Measurements from ENCODE around the gene ZNF396. TPM values are rescaled to one million over a fixed set of nuclear protein-coding genes. Genes with fewer than 3 reads are reported as not detected.

The ZNF396 gene
- total and polyA plus RNA-seq, 2 donors from 2014 or later, result 4.7 to 6.5 TPM

DNA sequence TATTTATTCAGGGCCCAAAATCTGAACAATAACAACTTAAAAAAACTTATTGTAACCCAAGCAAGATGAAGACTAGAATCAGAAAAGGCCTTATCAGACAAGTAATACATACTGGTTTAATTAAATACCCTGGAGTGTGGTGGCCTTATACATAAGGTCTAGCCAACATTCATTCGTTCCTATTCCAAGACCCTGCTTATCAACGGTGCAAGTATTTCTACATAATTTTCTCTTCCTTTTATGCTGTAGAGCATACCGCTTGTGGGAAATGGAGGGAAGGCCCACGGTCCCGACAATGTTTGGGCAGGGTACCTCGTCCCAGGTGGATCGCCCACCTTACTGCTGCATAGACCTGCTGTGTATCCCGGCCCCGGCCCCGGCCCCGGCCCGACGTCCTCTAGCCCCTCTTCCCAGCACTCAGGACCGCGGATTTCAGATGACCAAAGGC, 33.6 kb downstream of the ZNF396 start:
- H3K27ac ChIP-seq (ENCODE audit: low read depth in 2 of 2, low read length in 2 of 2), result peak overlapping the region; percentile 99
- TF ChIP-seq, protein P1, sequence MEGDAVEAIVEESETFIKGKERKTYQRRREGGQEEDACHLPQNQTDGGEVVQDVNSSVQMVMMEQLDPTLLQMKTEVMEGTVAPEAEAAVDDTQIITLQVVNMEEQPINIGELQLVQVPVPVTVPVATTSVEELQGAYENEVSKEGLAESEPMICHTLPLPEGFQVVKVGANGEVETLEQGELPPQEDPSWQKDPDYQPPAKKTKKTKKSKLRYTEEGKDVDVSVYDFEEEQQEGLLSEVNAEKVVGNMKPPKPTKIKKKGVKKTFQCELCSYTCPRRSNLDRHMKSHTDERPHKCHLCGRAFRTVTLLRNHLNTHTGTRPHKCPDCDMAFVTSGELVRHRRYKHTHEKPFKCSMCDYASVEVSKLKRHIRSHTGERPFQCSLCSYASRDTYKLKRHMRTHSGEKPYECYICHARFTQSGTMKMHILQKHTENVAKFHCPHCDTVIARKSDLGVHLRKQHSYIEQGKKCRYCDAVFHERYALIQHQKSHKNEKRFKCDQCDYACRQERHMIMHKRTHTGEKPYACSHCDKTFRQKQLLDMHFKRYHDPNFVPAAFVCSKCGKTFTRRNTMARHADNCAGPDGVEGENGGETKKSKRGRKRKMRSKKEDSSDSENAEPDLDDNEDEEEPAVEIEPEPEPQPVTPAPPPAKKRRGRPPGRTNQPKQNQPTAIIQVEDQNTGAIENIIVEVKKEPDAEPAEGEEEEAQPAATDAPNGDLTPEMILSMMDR (IDR thresholded peaks at IDR 0.05; ENCODE audit: borderline replicate concordance, extremely low read depth, insufficient read depth), result no peak
- intact Hi-C loops (cut with DNase I), result no loop called here
- H3K9ac ChIP-seq (ENCODE audit: low read length in 3 of 3), result peak overlapping the region; percentile 79 to 98 (median 97)
- H3K36me3 ChIP-seq (ENCODE audit: control insufficient read depth in 2 of 3, insufficient read depth in 3 of 3, low read length in 3 of 3), result peaks cover 9 to 18% (median 15%) of the 10 kb centered on the region in 3 donors
- peak overlapping the region; percentile 83 to 96 (median 94) for H3K4me3 ChIP-seq (ENCODE audit: low read length in 3 of 3)
- FAIRE-seq, result no peak
- no peak for DNase-seq
- no peaks in the 10 kb centered on the region for H3K9me3 ChIP-seq (ENCODE audit: control insufficient read depth in 2 of 3, insufficient read depth in 1 of 3, low read length in 3 of 3)
- peaks cover 4 to 15% (median 14%) of the 10 kb centered on the region in 3 donors for H3K4me1 ChIP-seq (ENCODE audit: control insufficient read depth in 2 of 3, insufficient read depth in 2 of 3, low read depth in 1 of 3, low read length in 3 of 3)
- H3K27me3 ChIP-seq (ENCODE audit: control insufficient read depth, insufficient read depth, low read length), result no peaks in the 10 kb centered on the region

DNA sequence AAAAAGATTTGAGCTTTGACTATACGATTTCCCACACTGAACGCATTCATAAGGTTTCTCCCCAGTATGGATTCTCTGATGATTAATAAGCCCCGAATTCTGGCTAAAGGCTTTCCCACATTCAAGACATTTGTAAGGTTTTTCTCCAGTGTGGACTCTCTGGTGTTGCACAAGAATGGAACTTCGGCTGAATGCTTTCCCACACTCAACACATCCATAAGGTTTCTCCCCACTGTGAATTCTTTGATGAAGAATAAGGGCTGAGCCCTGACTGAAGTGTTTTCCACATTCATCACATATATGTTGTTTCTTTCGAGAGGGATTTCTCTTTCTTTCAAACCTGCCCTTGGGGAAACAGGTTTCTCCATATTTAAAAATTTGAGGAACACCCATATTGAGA, 39.9 kb downstream of the ZNF396 start:
- Histone ChIP-seq H3K27me3 (ENCODE audit: control insufficient read depth, insufficient read depth, low read length) (no peaks in the 10 kb centered on the region), H3K9ac (ENCODE audit: low read length in 3 of 3) (no peak overlapping the region), H3K27ac (ENCODE audit: low read depth in 2 of 2, low read length in 2 of 2) (no peak overlapping the region), H3K4me1 (ENCODE audit: control insufficient read depth in 2 of 3, insufficient read depth in 2 of 3, low read depth in 1 of 3, low read length in 3 of 3) (peaks cover 0 to 8% (median 4%) of the 10 kb centered on the region in 3 donors), H3K4me3 (ENCODE audit: low read length in 3 of 3) (no peak overlapping the region), H3K9me3 (ENCODE audit: control insufficient read depth in 2 of 3, insufficient read depth in 1 of 3, low read length in 3 of 3) (no peaks in the 10 kb centered on the region), H3K36me3 (ENCODE audit: control insufficient read depth in 2 of 3, insufficient read depth in 3 of 3, low read length in 3 of 3) (peaks cover 20 to 69% (median 29%) of the 10 kb centered on the region in 3 donors)
- intact Hi-C loops (cut with DNase I), result no loop called here
- TF ChIP-seq, protein P1 (IDR thresholded peaks at IDR 0.05; ENCODE audit: borderline replicate concordance, extremely low read depth, insufficient read depth), result no peak
- FAIRE-seq (no peak), DNase-seq (no peak)

DNA sequence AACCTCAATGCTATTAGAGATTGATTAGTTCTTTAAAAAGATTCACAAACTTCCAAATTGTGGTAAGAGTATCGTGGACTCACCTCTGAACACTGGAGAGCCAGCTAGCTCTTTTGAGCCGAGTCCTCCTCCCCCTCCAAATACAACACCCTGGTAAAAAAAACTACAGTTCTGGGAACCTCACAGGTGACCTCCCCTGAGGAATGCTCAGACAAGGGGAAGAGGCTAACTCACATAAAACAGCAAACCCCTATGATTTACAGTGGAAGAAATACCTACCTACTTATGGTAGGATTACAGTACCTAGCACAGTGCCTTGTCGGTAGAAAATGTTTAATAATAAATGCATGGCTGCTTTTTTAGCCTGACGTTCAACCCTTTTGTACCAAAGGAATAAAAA, 41.3 kb downstream of the ZNF396 start:
- Histone ChIP-seq H3K36me3 (ENCODE audit: control insufficient read depth in 2 of 3, insufficient read depth in 3 of 3, low read length in 3 of 3) (peaks cover 22 to 76% (median 32%) of the 10 kb centered on the region in 3 donors), H3K27ac (ENCODE audit: low read depth in 2 of 2, low read length in 2 of 2) (no peak overlapping the region), H3K9me3 (ENCODE audit: control insufficient read depth in 2 of 3, insufficient read depth in 1 of 3, low read length in 3 of 3) (no peaks in the 10 kb centered on the region), H3K9ac (ENCODE audit: low read length in 3 of 3) (no peak overlapping the region), H3K27me3 (ENCODE audit: control insufficient read depth, insufficient read depth, low read length) (no peaks in the 10 kb centered on the region), H3K4me3 (ENCODE audit: low read length in 3 of 3) (no peak overlapping the region), H3K4me1 (ENCODE audit: control insufficient read depth in 2 of 3, insufficient read depth in 2 of 3, low read depth in 1 of 3, low read length in 3 of 3) (peaks cover 0 to 8% (median 2%) of the 10 kb centered on the region in 3 donors)
- DNase-seq (peak in 3 of 5 donors; percentile 17 to 54 (median 54)), FAIRE-seq (no peak)
- TF ChIP-seq, protein P1 (IDR thresholded peaks at IDR 0.05; ENCODE audit: borderline replicate concordance, extremely low read depth, insufficient read depth), result no peak
- intact Hi-C loops (cut with DNase I), result no loop called here

DNA sequence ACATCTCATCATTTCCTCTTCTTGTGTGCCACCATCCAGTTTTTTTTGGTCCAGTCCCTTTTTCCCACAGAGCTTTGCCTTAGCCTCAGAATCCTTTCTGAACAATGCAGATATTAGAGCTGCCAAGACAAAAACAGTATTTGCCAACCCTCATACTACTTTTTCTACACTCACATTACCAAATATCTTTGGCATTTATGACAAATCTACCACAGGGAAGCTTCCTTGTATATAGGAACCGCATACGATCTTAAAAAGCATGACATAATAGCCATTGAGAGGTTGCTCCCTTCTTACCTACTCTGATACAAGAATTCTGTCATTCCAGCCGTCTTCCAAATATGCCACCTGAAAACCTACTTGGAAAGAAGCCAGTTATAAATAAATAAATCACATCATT, 42.3 kb downstream of the ZNF396 start:
- H3K9ac ChIP-seq (ENCODE audit: low read length in 3 of 3), result no peak overlapping the region
- H3K27ac ChIP-seq (ENCODE audit: low read depth in 2 of 2, low read length in 2 of 2), result no peak overlapping the region
- no peaks in the 10 kb centered on the region for H3K27me3 ChIP-seq (ENCODE audit: control insufficient read depth, insufficient read depth, low read length)
- H3K9me3 ChIP-seq (ENCODE audit: control insufficient read depth in 2 of 3, insufficient read depth in 1 of 3, low read length in 3 of 3), result no peaks in the 10 kb centered on the region
- intact Hi-C loops (cut with DNase I), result no loop called here
- FAIRE-seq, result no peak
- TF ChIP-seq, protein P1 (IDR thresholded peaks at IDR 0.05; ENCODE audit: borderline replicate concordance, extremely low read depth, insufficient read depth), result no peak
- no peak for DNase-seq
- peaks cover 0 to 8% (median 2%) of the 10 kb centered on the region in 3 donors for H3K4me1 ChIP-seq (ENCODE audit: control insufficient read depth in 2 of 3, insufficient read depth in 2 of 3, low read depth in 1 of 3, low read length in 3 of 3)
- H3K36me3 ChIP-seq (ENCODE audit: control insufficient read depth in 2 of 3, insufficient read depth in 3 of 3, low read length in 3 of 3), result peaks cover 20 to 70% (median 28%) of the 10 kb centered on the region in 3 donors
- H3K4me3 ChIP-seq (ENCODE audit: low read length in 3 of 3), result no peak overlapping the region
